Mononuclear cell (primary cell): ENCODE data around the gene CHST7. TPM values are rescaled to one million over a fixed set of nuclear protein-coding genes. Genes with fewer than 3 reads are reported as not detected.
"Not testable (repeated sequence)": the region's sequence is repeated elsewhere in the genome, so short reads cannot be mapped to it uniquely, and the experiment has no call there.

Source experiments
- H3K27me3 ChIP-seq: 2 replicates; pipeline ENCODE4 v1.6.0; 2011; ENCODE audit warnings: low read length, control low read depth; ENCODE audit not compliant: insufficient read depth
- H3K4me1 ChIP-seq: 2 replicates; pipeline ENCODE4 v1.5.1; 2011; ENCODE audit warnings: mild to moderate bottlenecking, low read length, control low read depth; ENCODE audit not compliant: insufficient read depth
- H3K4me3 ChIP-seq: 2 replicates; pipeline ENCODE4 v1.5.1; 2011; ENCODE audit warnings: mild to moderate bottlenecking, low read length, moderate library complexity
- H3K9me3 ChIP-seq: 2 replicates; pipeline ENCODE4 v1.5.1; 2011; ENCODE audit warnings: low read depth, mild to moderate bottlenecking, control low read depth, low read length
- total RNA-seq: library from RNA; depleted of rRNA; stranded (reverse); fragments of >200 nt; gene quantifications from one replicate; pipeline ENCODE4 v1.2.3, GENCODE V29; 2012

Gene CHST7
- total RNA-seq = 24.7 TPM

GRCh38 chrX:46573331-46573891 lies at the start of gene CHST7:
Gene CHST7 (plus strand): TSS chrX:46573765. CDS start chrX:46573932, 167 bp downstream.
- Histone ChIP-seq H3K27me3 (no peaks in the 10 kb centered on the region), H3K4me3 (peak within 1 kb of the TSS; percentile 47), H3K4me1 (peaks cover 32% of the 10 kb centered on the region)

GRCh38 chrX:46528640-46529039 lies 44.9 kb upstream of the CHST7 start:
- H3K27me3 ChIP-seq, H3K4me3 ChIP-seq, H3K4me1 ChIP-seq, H3K9me3 ChIP-seq: not testable (repeated sequence)

More at GRCh38 chrX:46573331-46573891, at the start of gene CHST7:
- H3K9me3 ChIP-seq = no peaks in the 10 kb centered on the region

DNA sequence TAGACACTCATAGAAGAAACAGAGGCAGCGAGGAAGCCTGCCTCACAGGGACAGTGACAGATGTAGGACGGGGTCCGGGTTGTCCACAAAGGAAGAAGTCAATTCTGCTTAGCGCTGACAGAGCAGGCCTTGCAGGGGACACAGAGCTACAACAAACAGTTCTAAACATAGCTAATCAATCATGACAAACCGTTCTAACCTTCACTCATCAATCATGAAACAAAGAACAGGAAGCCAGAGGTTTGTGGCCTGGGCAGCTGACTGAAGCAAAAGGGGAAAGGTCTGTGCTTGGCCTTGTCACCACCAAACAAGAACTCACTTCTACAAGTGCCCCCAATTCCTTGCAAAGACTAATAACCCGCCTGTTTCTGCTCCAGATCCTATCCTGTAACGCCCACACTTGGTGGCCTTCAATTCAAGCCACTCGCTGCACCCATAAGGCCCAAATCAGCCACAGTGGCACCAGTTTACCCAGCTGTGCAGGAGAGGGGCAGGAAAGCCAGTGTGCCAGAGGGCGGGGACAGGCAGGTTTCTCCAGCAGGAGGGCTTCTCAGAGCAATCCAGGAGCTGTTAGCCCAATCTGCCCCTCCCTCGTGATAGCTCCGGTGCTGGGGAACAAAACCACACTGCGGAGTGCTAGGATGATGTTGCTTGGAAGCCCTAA lies 43.7 kb upstream of the CHST7 start:
- not testable (repeated sequence) for H3K4me1 ChIP-seq, H3K4me3 ChIP-seq, H3K27me3 ChIP-seq

DNA sequence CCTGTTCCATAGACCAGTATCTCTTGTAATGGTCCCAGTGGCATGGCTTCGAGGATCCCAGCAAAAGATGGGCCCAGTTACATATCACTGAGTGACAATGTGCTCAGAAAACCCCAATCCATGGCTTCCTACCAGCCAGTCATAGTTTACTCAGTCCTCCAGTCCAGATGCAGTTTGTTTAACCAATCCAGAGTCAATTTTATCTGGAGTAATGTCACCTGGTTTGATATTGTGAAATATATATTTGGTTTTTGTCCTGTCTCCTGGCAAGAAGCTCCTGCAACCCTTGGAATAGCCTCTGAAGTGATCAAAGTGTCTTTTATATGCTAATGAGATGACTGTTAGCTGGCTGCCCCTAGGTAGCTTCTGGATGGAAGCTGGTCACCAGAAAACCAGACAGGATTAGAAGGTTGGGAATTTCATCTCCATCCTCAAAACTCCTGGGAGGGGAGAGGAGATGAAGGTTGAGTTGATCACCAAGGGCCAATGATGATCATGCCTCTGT lies 43.1 kb upstream of the CHST7 start:
- H3K4me3 ChIP-seq, H3K4me1 ChIP-seq, H3K27me3 ChIP-seq, H3K9me3 ChIP-seq: not testable (repeated sequence)

More for the DNA sequence above, 43.7 kb upstream of the CHST7 start:
- H3K9me3 ChIP-seq = not testable (repeated sequence)

DNA sequence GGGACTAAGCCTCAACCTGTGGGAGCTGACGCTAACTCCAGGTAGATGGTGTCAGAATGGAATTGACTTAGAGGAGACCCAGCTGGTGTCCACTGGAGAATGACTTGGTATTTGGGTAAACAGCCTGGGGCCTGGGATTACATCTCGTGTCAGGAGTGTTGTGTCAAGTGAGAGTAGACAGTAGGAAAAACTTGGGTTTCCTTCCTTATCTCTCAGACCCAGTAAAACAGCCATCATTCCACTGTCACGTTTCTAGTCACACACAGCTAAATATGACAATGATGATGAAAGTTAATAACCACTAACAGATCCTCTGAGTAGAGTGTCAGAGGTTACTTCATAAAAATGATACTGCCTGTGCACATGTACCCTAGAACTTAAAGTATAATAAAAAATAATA lies 42.1 kb upstream of the CHST7 start:
- Histone ChIP-seq H3K9me3 (no peaks in the 10 kb centered on the region), H3K27me3 (no peaks in the 10 kb centered on the region), H3K4me1 (no peaks in the 10 kb centered on the region), H3K4me3 (no peak overlapping the region)

GRCh38 chrX:46543441-46543840 lies 30.1 kb upstream of the CHST7 start:
- no peak overlapping the region for H3K4me3 ChIP-seq
- H3K27me3 ChIP-seq = no peaks in the 10 kb centered on the region
- peaks cover 29% of the 10 kb centered on the region for H3K4me1 ChIP-seq
- no peaks in the 10 kb centered on the region for H3K9me3 ChIP-seq

- peak overlapping the region; percentile 79 for H3K4me3 ChIP-seq
- H3K4me1 ChIP-seq = peaks cover 29% of the 10 kb centered on the region
- not testable (repeated sequence) for H3K9me3 ChIP-seq, H3K27me3 ChIP-seq
Observed at GRCh38 chrX:46544527-46544926, 29.0 kb upstream of the CHST7 start.

GRCh38 chrX:46545111-46546005 lies 28.2 kb upstream of the CHST7 start, which contains the start of gene ZNF674:
Gene ZNF674 (minus strand): TSS chrX:46545421. CDS start chrX:46542087, 3,334 bp downstream.
- Histone ChIP-seq H3K4me1 (peaks cover 29% of the 10 kb centered on the region), H3K27me3 (no peaks in the 10 kb centered on the region), H3K4me3 (peak within 1 kb of the TSS; percentile 79), H3K9me3 (no peaks in the 10 kb centered on the region)

- Histone ChIP-seq H3K27me3 (no peaks in the 10 kb centered on the region), H3K4me1 (peaks cover 29% of the 10 kb centered on the region), H3K9me3 (no peaks in the 10 kb centered on the region), H3K4me3 (no peak overlapping the region)
Observed at GRCh38 chrX:46547857-46548256, 25.7 kb upstream of the CHST7 start.

DNA sequence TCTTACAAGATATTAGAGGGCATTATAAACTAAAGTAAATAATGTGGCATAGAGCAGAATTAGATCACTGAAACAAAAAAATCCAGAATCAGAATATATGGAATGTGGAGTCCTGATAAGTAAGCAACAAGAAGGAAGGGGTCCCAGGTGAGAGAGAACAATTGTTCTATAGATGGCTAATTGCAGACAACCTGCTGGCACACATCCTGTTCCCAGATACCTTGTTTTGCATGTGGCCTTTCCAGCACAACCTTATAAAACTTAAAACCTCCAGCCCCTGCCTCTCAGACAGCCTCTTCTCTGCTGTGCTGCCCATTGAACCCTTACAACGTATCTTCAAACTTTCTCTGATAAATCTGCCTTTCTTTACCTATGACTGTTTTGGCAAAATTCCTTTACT lies 23.7 kb upstream of the CHST7 start:
- H3K4me1 ChIP-seq = peaks cover 13% of the 10 kb centered on the region
- no peak overlapping the region for H3K4me3 ChIP-seq
- H3K27me3 ChIP-seq = no peaks in the 10 kb centered on the region
- H3K9me3 ChIP-seq = no peaks in the 10 kb centered on the region

GRCh38 chrX:46551494-46552128 lies 22.0 kb upstream of the CHST7 start:
- H3K4me3 ChIP-seq = no peak overlapping the region
- H3K9me3 ChIP-seq = no peaks in the 10 kb centered on the region
- no peaks in the 10 kb centered on the region for H3K27me3 ChIP-seq
- H3K4me1 ChIP-seq = peaks cover 3% of the 10 kb centered on the region

DNA sequence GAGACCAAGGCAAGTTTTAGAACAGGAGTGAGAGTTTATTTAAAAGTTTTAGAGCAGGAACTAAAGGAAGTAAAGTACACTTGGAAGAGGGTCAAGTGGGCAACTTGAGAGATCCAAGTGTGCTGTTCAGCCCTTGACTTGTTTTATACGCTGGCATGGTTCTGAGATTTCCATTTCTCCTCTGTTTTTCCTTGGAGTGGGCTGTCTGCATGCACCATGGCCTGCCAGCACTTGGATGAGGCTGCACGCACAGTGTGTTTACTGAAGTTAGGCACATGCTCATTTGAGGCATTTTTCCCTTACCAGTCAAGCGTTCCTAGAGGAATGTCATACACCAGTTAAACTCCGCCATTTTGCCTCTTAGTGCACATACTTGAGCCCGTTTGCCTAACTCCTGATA lies 19.6 kb upstream of the CHST7 start:
- H3K4me3 ChIP-seq = no peak overlapping the region
- H3K4me1 ChIP-seq = no peaks in the 10 kb centered on the region
- no peaks in the 10 kb centered on the region for H3K9me3 ChIP-seq
- H3K27me3 ChIP-seq = no peaks in the 10 kb centered on the region

DNA sequence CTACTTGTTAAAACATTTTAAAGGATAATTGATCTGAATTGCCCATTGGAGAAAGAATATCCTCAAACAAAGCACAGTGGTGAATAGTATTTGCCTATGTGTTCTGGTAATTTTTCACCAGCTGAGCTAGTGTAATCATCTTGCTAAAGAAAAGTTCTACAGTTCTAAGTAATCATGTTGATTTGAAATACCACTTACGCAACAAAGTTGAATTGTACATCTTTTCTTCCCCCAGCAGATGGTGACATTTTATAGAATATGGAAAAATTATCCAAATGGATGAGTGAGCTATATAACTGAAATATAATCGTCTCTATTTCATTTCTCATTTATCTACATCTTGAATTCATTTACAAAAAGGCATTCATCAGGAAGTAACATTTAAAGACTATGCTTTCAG lies 18.6 kb upstream of the CHST7 start:
- H3K9me3 ChIP-seq = no peaks in the 10 kb centered on the region
- H3K27me3 ChIP-seq = no peaks in the 10 kb centered on the region
- no peak overlapping the region for H3K4me3 ChIP-seq
- no peaks in the 10 kb centered on the region for H3K4me1 ChIP-seq

DNA sequence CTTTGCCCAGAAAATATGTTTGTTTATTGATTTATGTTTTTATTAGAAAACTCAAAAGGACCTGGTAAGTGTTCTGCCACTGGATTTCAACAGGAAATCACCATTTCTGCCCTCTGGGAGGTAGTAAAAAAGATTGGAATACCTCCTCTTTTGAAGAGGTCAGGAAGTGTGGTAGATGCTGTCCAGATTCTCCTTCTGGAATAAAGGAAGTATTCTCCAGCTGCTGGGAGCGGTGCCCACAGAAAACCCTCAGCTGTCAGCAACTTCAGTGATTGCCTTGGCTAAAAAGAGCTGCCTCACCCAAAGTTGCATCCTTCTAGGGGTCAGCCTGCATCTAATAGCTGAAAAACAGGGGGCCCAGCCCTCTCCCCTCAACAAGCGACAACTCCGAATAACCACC lies 14.5 kb upstream of the CHST7 start:
- H3K9me3 ChIP-seq = no peaks in the 10 kb centered on the region
- peaks cover 16% of the 10 kb centered on the region for H3K4me1 ChIP-seq
- no peaks in the 10 kb centered on the region for H3K27me3 ChIP-seq
- no peak overlapping the region for H3K4me3 ChIP-seq
